H1 (cell line): Measurements from ENCODE around the gene SVIL. TPM values are rescaled to one million over a fixed set of nuclear protein-coding genes. Genes with fewer than 3 reads are reported as not detected.

Experiments
- CTCF ChIA-PET: fragments of 300-600 bp; sonication (Branson Sonifier 250); formaldehyde crosslinking; loops from one replicate; lab custom pipeline; 2021; ENCODE audit not compliant: partially characterized antibody; lab: Charles Lee
- POLR2A ChIA-PET: fragments of 300-600 bp; sonication (Branson Sonifier 250); formaldehyde crosslinking; loops from one replicate; lab custom pipeline; 2021; ENCODE audit warnings: inconsistent platforms; ENCODE audit not compliant: partially characterized antibody; lab: Charles Lee
- DNase-seq, 2 experiments: peaks; one replicate each; pipeline versions ENCODE4 v3.0.0 to v3.0.0-alpha.2; 2010 to 2022; ENCODE audit warnings: low spot score in 2 of 2, low read depth in 1 of 2, mixed read lengths in 1 of 2
- FAIRE-seq: peaks from 2 replicates; lab custom pipeline; 2011; peaks lifted over from hg19 to GRCh38; lab: Jason Lieb, UNC
- H2AFZ ChIP-seq: 2 replicates; pipeline ENCODE4 v1.8.1; 2012; ENCODE audit warnings: low read length, inconsistent platforms
- H2AK5ac ChIP-seq: 2 replicates; pipeline ENCODE4 v1.6.1; 2013; ENCODE audit warnings: low read depth, low read length
- H2BK120ac ChIP-seq: replicated peaks from 2 replicates; pipeline ENCODE3; 2013; ENCODE audit warnings: low read depth, low read length, inconsistent platforms
- H2BK12ac ChIP-seq: 2 replicates; pipeline ENCODE4 v1.6.1; 2013; ENCODE audit warnings: low read depth, low read length
- H2BK15ac ChIP-seq: 2 replicates; pipeline ENCODE4 v1.6.1; 2013; ENCODE audit warnings: low read length
- H2BK20ac ChIP-seq: 2 replicates; pipeline ENCODE4 v1.6.1; 2013; ENCODE audit warnings: low read length
- H2BK5ac ChIP-seq: 2 replicates; pipeline ENCODE4 v1.6.1; 2013; ENCODE audit warnings: low read depth, low read length
- H3K14ac ChIP-seq: 2 replicates; pipeline ENCODE4 v1.6.1; 2013; ENCODE audit warnings: inconsistent platforms; ENCODE audit not compliant: insufficient read length
- H3K18ac ChIP-seq: 2 replicates; pipeline ENCODE4 v1.6.1; 2013; ENCODE audit warnings: low read length; ENCODE audit errors: extremely low read depth
- H3K23ac ChIP-seq: 2 replicates; pipeline ENCODE4 v1.6.1; 2013; ENCODE audit warnings: inconsistent platforms; ENCODE audit not compliant: insufficient read length
- H3K23me2 ChIP-seq: 2 replicates; pipeline ENCODE4 v1.6.1; 2013; ENCODE audit warnings: low read depth, low read length
- H3K27ac ChIP-seq: 2 replicates; pipeline ENCODE4 v1.6.1; 2011; ENCODE audit warnings: low read depth, low read length, inconsistent platforms
- H3K27me3 ChIP-seq, 4 experiments: replicated peaks in 1 of 4; 1 replicate in 1 of 4; 2 replicates in 3 of 4; pipeline versions ENCODE4 v1.6.1 to v1.8.1; 2011 to 2013; ENCODE audit warnings: low read length in 3 of 4, mild to moderate bottlenecking in 3 of 4, inconsistent platforms in 2 of 4, mixed read lengths in 2 of 4, moderate library complexity in 1 of 4; ENCODE audit not compliant: control insufficient read depth in 3 of 4, insufficient read depth in 3 of 4; ENCODE audit errors: extremely low read depth in 1 of 4
- H3K36me3 ChIP-seq, 4 experiments: 2 replicates each; pipeline versions ENCODE4 v1.6.1 to v1.8.1; 2011 to 2013; ENCODE audit warnings: mild to moderate bottlenecking in 4 of 4, low read length in 3 of 4, moderate library complexity in 2 of 4, control low read depth in 1 of 4, inconsistent platforms in 1 of 4; ENCODE audit not compliant: insufficient read depth in 4 of 4, control insufficient read depth in 2 of 4
- H3K4ac ChIP-seq: replicated peaks from 2 replicates; pipeline ENCODE3; 2013; ENCODE audit warnings: low read length, low read depth, mixed read lengths, inconsistent platforms; ENCODE audit not compliant: insufficient read length
- H3K4me1 ChIP-seq, 4 experiments: replicated peaks in 1 of 4; 1 replicate in 1 of 4; 2 replicates in 3 of 4; pipeline versions ENCODE4 v1.6.1 to v1.8.1; 2011 to 2013; ENCODE audit warnings: low read length in 3 of 4, inconsistent platforms in 2 of 4, mixed read lengths in 1 of 4; ENCODE audit not compliant: insufficient read depth in 4 of 4, control insufficient read depth in 3 of 4
- H3K4me2 ChIP-seq, 2 experiments: 2 replicates each; pipeline versions ENCODE4 v1.6.1 to v1.8.1; 2011 to 2013; ENCODE audit warnings: low read depth in 2 of 2, low read length in 2 of 2, control low read depth in 1 of 2, inconsistent platforms in 1 of 2, mild to moderate bottlenecking in 1 of 2; ENCODE audit not compliant: insufficient read depth in 1 of 2
- H3K4me3 ChIP-seq, 4 experiments: fragments of 200-600, 300-600 bp in 1 of 4; sonication (generic), shearing (Covaris generic), sonication (Bioruptor Twin) in 1 of 4; 2 replicates each; pipeline versions ENCODE4 v1.5.1 to v1.8.1; 2011 to 2016; ENCODE audit warnings: low read length in 4 of 4, low read depth in 3 of 4, control low read depth in 2 of 4, inconsistent platforms in 2 of 4, mild to moderate bottlenecking in 2 of 4, mixed read lengths in 1 of 4, moderate library complexity in 1 of 4; ENCODE audit not compliant: insufficient read depth in 2 of 4; ENCODE audit errors: extremely low read depth in 1 of 4
- H3K56ac ChIP-seq: replicated peaks from 2 replicates; pipeline ENCODE3; 2013; ENCODE audit warnings: low read depth, mild to moderate bottlenecking, mixed read lengths, low read length, inconsistent platforms; ENCODE audit not compliant: insufficient read length
- H3K79me1 ChIP-seq: 2 replicates; pipeline ENCODE4 v1.6.1; 2013; ENCODE audit warnings: low read depth, low read length, control low read depth
- H3K79me2 ChIP-seq, 2 experiments: 2 replicates each; pipeline versions ENCODE4 v1.6.1 to v1.8.1; 2012 to 2013; ENCODE audit warnings: low read length in 2 of 2, mild to moderate bottlenecking in 2 of 2, inconsistent platforms in 1 of 2; ENCODE audit not compliant: insufficient read depth in 2 of 2, control insufficient read depth in 1 of 2
- H3K9ac ChIP-seq, 4 experiments: replicated peaks in 1 of 4; 1 replicate in 1 of 4; 2 replicates in 3 of 4; pipeline versions ENCODE4 v1.6.1 to v1.8.1; 2011 to 2013; ENCODE audit warnings: low read depth in 3 of 4, low read length in 3 of 4, control low read depth in 2 of 4, mild to moderate bottlenecking in 2 of 4, moderate library complexity in 2 of 4, inconsistent platforms in 1 of 4; ENCODE audit errors: extremely low read depth in 1 of 4
- H3K9me3 ChIP-seq, 2 experiments: 2 replicates each; pipeline versions ENCODE4 v1.6.1 to v1.8.1; 2012 to 2013; ENCODE audit warnings: mild to moderate bottlenecking in 2 of 2, moderate library complexity in 2 of 2, control low read depth in 1 of 2, inconsistent platforms in 1 of 2, low read depth in 1 of 2, low read length in 1 of 2, mixed read lengths in 1 of 2; ENCODE audit not compliant: insufficient read depth in 2 of 2
- H4K20me1 ChIP-seq, 2 experiments: replicated peaks in 1 of 2; 2 replicates each; pipeline versions ENCODE3 to v1.8.1; 2011 to 2013; ENCODE audit warnings: inconsistent platforms in 2 of 2, low read length in 2 of 2, mild to moderate bottlenecking in 1 of 2; ENCODE audit not compliant: insufficient read depth in 2 of 2, control insufficient read depth in 1 of 2
- H4K5ac ChIP-seq: 2 replicates; pipeline ENCODE4 v1.6.1; 2013; ENCODE audit warnings: low read length, low read depth, mixed read lengths, inconsistent platforms; ENCODE audit not compliant: insufficient read length
- H4K8ac ChIP-seq: 2 replicates; pipeline ENCODE4 v1.8.0; 2013; ENCODE audit warnings: mild to moderate bottlenecking, moderate library complexity, low read length, inconsistent platforms; ENCODE audit not compliant: insufficient read depth; ENCODE audit errors: extremely low read depth
- H4K91ac ChIP-seq: replicated peaks from 2 replicates; pipeline ENCODE3; 2013; ENCODE audit warnings: low read length, mixed read lengths, inconsistent platforms; ENCODE audit not compliant: insufficient read length
- BCL11A ChIP-seq, 2 experiments: IDR thresholded peaks; one replicate each; pipeline ENCODE4 v1.6.1; 2011; ENCODE audit warnings: low read depth in 2 of 2, low read length in 2 of 2, mild to moderate bottlenecking in 2 of 2
- EP300 ChIP-seq, 2 experiments: IDR thresholded peaks; 1 replicate in 1 of 2; 2 replicates in 1 of 2; pipeline ENCODE4 v1.6.1; 2011 to 2012; ENCODE audit warnings: low read depth in 2 of 2, low read length in 2 of 2, mild to moderate bottlenecking in 2 of 2, borderline replicate concordance in 1 of 2, inconsistent platforms in 1 of 2, moderate library complexity in 1 of 2
- SIX5 ChIP-seq: IDR thresholded peaks from 2 replicates; pipeline ENCODE4 v1.6.1; 2011; ENCODE audit warnings: mild to moderate bottlenecking, low read depth, low read length
- WGBS, 2 experiments: shearing (Covaris generic) in 1 of 2; methylation state at CpG; one replicate each; pipeline versions ENCODE4 v1.1.6 to v1.1.7; 2013 to 2015; ENCODE audit warnings: low lambda C conversion rate in 2 of 2, mixed read lengths in 2 of 2, inconsistent platforms in 1 of 2, low coverage in 1 of 2, missing lambda C conversion rate in 1 of 2; ENCODE audit not compliant: insufficient replicate concordance in 2 of 2, insufficient coverage in 1 of 2, insufficient read length in 1 of 2; ENCODE audit errors: extremely low coverage in 1 of 2, missing lambda C conversion rate in 1 of 2; 5-methylcytosine and 5-hydroxymethylcytosine counted together
- polyA plus RNA-seq, 7 experiments: library from polyadenylated mRNA; depleted of rRNA in 3 of 7; stranded (reverse) in 5 of 7; unstranded in 2 of 7; fragments of >200 nt in 5 of 7; fragments of 200-250 nt in 2 of 7; gene quantifications; 1 replicate in 5 of 7; 2 replicates in 1 of 7; 4 replicates in 1 of 7; pipeline versions ENCODE4 v1.2.1 to v1.2.3, GENCODE V29; 2011 to 2013; ENCODE audit warnings: missing spikeins in 2 of 7, mixed read lengths in 2 of 7
- total RNA-seq: library from RNA; stranded (reverse); fragmentation: NEBNext Ultra II Directional; extraction: Animal tissue kit (Norgen Biotek cat#: 25700); gene quantifications from 2 replicates; pipeline ENCODE4 v1.2.1, GENCODE V29; 2021

Gene SVIL
- total and polyA plus RNA-seq, 2 of the 8 experiments (the other 6 are each of a cell fraction or from before 2014, with no cell fraction given) = 4.7 to 15.4 TPM

- H3K14ac ChIP-seq = no peak overlapping the region
- H3K9me3 ChIP-seq = no peaks in the 10 kb centered on the region
- no peaks in the 10 kb centered on the region for H3K36me3 ChIP-seq
- 100% methylated on average over 1 of the region's 1 CpG; no CpG with 5 or more reads in 1 of the 2 experiments for WGBS, 2 experiments
- H3K79me1 ChIP-seq = no peaks in the 10 kb centered on the region
- no peaks in the 10 kb centered on the region for H4K20me1 ChIP-seq
- H3K4ac ChIP-seq = no peak overlapping the region
- no peak overlapping the region for H3K27ac ChIP-seq
- H2BK12ac ChIP-seq = no peak overlapping the region
- no peak overlapping the region for H3K4me2 ChIP-seq
- H2BK15ac ChIP-seq = no peak overlapping the region
- no peak overlapping the region for H2AK5ac ChIP-seq
- H3K27me3 ChIP-seq = no peaks in the 10 kb centered on the region
- no peak overlapping the region for H3K23ac ChIP-seq
- no peaks in the 10 kb centered on the region; a peak in 1 of 7 replicates for H3K4me1 ChIP-seq
- H2BK5ac ChIP-seq = no peak overlapping the region
- H3K9ac ChIP-seq = no peak overlapping the region
- no peaks in the 10 kb centered on the region for H3K79me2 ChIP-seq
- H4K5ac ChIP-seq = no peak overlapping the region
- no peak overlapping the region for H4K8ac ChIP-seq
- CTCF ChIA-PET = interaction anchor here (1.0 to 1.9 kb wide), 4 partner anchors 12 to 91 kb away, joined by 3 to 8 read pairs (median 4); no protein-coding TSS in a partner anchor
- POLR2A ChIA-PET = no interaction called here
- DNase-seq (no peak), FAIRE-seq (no peak)
- no peak overlapping the region for H2BK120ac ChIP-seq
- H3K56ac ChIP-seq = no peak overlapping the region
- H3K18ac ChIP-seq = no peak overlapping the region
- H2BK20ac ChIP-seq = no peak overlapping the region
- no peak overlapping the region for H3K4me3 ChIP-seq
- no peak overlapping the region for H2AFZ ChIP-seq
- H3K23me2 ChIP-seq = no peaks in the 10 kb centered on the region
- TF ChIP-seq BCL11A (IDR thresholded peaks at IDR 0.05; ENCODE audit: low read depth in 2 of 2, low read length in 2 of 2) = no peak
- TF ChIP-seq SIX5 = no peak
- no peak for TF ChIP-seq EP300 (IDR thresholded peaks at IDR 0.05; ENCODE audit: borderline replicate concordance in 1 of 2, low read depth in 2 of 2, low read length in 2 of 2)
- H4K91ac ChIP-seq = no peak overlapping the region
Observed at GRCh38 chr10:29596356-29596755, 38.4 kb downstream of the SVIL start.
